GM23338 (cell line): ENCODE measurements around the gene SNX7.

Experiments used
- CREB1 ChIP-seq: fragments of 250-450 bp; sonication (Bioruptor Pico); IDR thresholded peaks from 2 replicates; pipeline ENCODE4 v1.5.0; 2020; ENCODE audit warnings: low read depth, mild to moderate bottlenecking, moderate library complexity
- EZH2 ChIP-seq: fragments of 200-600 bp; sonication (generic); IDR thresholded peaks from one replicate; pipeline ENCODE4 v1.8.0; 2017; ENCODE audit warnings: antibody characterized with exemption, mild to moderate bottlenecking, low read depth; ENCODE audit not compliant: unreplicated experiment
- EZH2phosphoT487 ChIP-seq: fragments of 200-600 bp; sonication (generic); IDR thresholded peaks from one replicate; pipeline ENCODE4 v1.8.1; 2018; ENCODE audit warnings: antibody characterized with exemption; ENCODE audit not compliant: unreplicated experiment
- NANOG ChIP-seq: IDR thresholded peaks from 2 replicates; pipeline ENCODE4 v1.6.1; 2016; ENCODE audit warnings: antibody characterized with exemption, borderline replicate concordance
- POLR2AphosphoS5 ChIP-seq: IDR thresholded peaks from 2 replicates; pipeline ENCODE4 v1.6.1; 2016; ENCODE audit warnings: antibody characterized with exemption, low read depth
- ZNF331 ChIP-seq: fragments of 250-450 bp; sonication (Bioruptor Pico); IDR thresholded peaks from 2 replicates; pipeline ENCODE4 v1.5.0; 2020; ENCODE audit warnings: low read depth, mild to moderate bottlenecking, moderate library complexity
- TF ChIP-seq, protein P1 (sequence below), 2 experiments: fragments of 200-600 bp in 1 of 2; sonication (generic) in 1 of 2; conservative IDR thresholded peaks; 2 replicates each; pipeline versions ENCODE4 v1.5.1 to v1.6.1; 2016 to 2017; ENCODE audit warnings: antibody characterized with exemption in 2 of 2, low read depth in 2 of 2, mild to moderate bottlenecking in 2 of 2, moderate library complexity in 1 of 2
- TF ChIP-seq, protein P2 (sequence below): IDR thresholded peaks from one replicate; pipeline ENCODE4 v1.6.1; 2018; ENCODE audit warnings: antibody characterized with exemption; ENCODE audit not compliant: unreplicated experiment

DNA sequence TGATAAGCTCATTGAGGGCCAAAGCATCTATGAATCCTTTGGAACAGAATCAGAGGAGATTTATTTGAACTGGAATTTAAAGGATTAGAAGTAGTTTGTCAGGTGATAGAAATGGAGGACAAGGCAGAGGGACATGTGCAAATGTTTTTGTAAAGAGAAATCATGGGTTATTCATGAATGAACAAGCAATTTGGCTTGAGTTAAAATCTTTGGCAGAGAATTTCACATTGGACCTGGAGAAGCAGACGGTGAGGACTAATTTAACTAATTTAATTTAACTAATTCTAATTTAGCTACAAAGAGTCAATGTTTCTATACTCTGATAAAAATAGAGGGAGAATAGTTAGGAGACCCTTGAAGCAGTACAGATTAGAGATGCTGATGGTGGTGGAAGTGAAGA lies 36.3 kb downstream of the SNX7 start:
- TF ChIP-seq POLR2AphosphoS5: no peak
- TF ChIP-seq, protein P1, sequence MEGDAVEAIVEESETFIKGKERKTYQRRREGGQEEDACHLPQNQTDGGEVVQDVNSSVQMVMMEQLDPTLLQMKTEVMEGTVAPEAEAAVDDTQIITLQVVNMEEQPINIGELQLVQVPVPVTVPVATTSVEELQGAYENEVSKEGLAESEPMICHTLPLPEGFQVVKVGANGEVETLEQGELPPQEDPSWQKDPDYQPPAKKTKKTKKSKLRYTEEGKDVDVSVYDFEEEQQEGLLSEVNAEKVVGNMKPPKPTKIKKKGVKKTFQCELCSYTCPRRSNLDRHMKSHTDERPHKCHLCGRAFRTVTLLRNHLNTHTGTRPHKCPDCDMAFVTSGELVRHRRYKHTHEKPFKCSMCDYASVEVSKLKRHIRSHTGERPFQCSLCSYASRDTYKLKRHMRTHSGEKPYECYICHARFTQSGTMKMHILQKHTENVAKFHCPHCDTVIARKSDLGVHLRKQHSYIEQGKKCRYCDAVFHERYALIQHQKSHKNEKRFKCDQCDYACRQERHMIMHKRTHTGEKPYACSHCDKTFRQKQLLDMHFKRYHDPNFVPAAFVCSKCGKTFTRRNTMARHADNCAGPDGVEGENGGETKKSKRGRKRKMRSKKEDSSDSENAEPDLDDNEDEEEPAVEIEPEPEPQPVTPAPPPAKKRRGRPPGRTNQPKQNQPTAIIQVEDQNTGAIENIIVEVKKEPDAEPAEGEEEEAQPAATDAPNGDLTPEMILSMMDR (conservative IDR thresholded peaks at IDR 0.05; ENCODE audit: low read depth in 2 of 2): no peak
- no peak for TF ChIP-seq EZH2
- TF ChIP-seq EZH2phosphoT487: no peak
- TF ChIP-seq, protein P2, sequence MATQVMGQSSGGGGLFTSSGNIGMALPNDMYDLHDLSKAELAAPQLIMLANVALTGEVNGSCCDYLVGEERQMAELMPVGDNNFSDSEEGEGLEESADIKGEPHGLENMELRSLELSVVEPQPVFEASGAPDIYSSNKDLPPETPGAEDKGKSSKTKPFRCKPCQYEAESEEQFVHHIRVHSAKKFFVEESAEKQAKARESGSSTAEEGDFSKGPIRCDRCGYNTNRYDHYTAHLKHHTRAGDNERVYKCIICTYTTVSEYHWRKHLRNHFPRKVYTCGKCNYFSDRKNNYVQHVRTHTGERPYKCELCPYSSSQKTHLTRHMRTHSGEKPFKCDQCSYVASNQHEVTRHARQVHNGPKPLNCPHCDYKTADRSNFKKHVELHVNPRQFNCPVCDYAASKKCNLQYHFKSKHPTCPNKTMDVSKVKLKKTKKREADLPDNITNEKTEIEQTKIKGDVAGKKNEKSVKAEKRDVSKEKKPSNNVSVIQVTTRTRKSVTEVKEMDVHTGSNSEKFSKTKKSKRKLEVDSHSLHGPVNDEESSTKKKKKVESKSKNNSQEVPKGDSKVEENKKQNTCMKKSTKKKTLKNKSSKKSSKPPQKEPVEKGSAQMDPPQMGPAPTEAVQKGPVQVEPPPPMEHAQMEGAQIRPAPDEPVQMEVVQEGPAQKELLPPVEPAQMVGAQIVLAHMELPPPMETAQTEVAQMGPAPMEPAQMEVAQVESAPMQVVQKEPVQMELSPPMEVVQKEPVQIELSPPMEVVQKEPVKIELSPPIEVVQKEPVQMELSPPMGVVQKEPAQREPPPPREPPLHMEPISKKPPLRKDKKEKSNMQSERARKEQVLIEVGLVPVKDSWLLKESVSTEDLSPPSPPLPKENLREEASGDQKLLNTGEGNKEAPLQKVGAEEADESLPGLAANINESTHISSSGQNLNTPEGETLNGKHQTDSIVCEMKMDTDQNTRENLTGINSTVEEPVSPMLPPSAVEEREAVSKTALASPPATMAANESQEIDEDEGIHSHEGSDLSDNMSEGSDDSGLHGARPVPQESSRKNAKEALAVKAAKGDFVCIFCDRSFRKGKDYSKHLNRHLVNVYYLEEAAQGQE: no peak
- no peak for TF ChIP-seq NANOG
- TF ChIP-seq CREB1 (CRISPR knock-in tag): no peak
- TF ChIP-seq ZNF331: no peak
